Sigmoid colon (tissue), 7 donors: Measurements from ENCODE around the gene ANKRD35. TPM values are rescaled to one million over a fixed set of nuclear protein-coding genes. Genes with fewer than 3 reads are reported as not detected.

Source experiments
- DNase-seq: peaks from one replicate; pipeline ENCODE4 v3.0.0-alpha.2; 2019
- H3K27ac ChIP-seq, 4 donors: fragments of 200-600 bp; sonication (generic); one replicate each; pipeline ENCODE4 v1.5.1; 2016 to 2019; ENCODE audit warnings: mild to moderate bottlenecking in 1 of 4
- H3K27me3 ChIP-seq, 3 donors: fragments of 200-600 bp; sonication (generic); one replicate each; pipeline ENCODE4 v1.5.1; 2019; ENCODE audit warnings: mild to moderate bottlenecking in 1 of 3
- H3K36me3 ChIP-seq, 4 donors: fragments of 200-600 bp; sonication (generic); one replicate each; pipeline ENCODE4 v1.5.1; 2016 to 2019
- H3K4me1 ChIP-seq, 4 donors: fragments of 200-600 bp; sonication (generic); one replicate each; pipeline ENCODE4 v1.5.1; 2017 to 2019
- H3K4me3 ChIP-seq, 4 donors: fragments of 200-600 bp; sonication (generic); one replicate each; pipeline ENCODE4 v1.5.1; 2017 to 2019; ENCODE audit warnings: mild to moderate bottlenecking in 2 of 4, moderate library complexity in 1 of 4
- H3K9me3 ChIP-seq, 4 donors: fragments of 200-600 bp in 3 of 4; sonication (generic) in 3 of 4; one replicate each; pipeline versions ENCODE4 v1.5.1 to v1.6.1; 2013 to 2019
- EP300 ChIP-seq, 4 donors: sonication (generic); formaldehyde crosslinking; IDR thresholded peaks; one replicate each; pipeline ENCODE4 v1.6.1; 2017; ENCODE audit warnings: antibody characterized with exemption in 4 of 4
- POLR2A ChIP-seq, 2 donors: fragments of 450-650 bp; IDR thresholded peaks; one replicate each; pipeline ENCODE4 v1.6.1; 2016; ENCODE audit warnings: antibody characterized with exemption in 2 of 2, mild to moderate bottlenecking in 2 of 2, moderate library complexity in 2 of 2
- POLR2AphosphoS5 ChIP-seq, 4 donors: sonication (generic); formaldehyde crosslinking; IDR thresholded peaks; one replicate each; pipeline ENCODE4 v1.6.1; 2017; ENCODE audit warnings: antibody characterized with exemption in 4 of 4
- WGBS, 2 donors: extraction: QIAGEN DNeasy Blood & Tissue Kit; methylation state at CpG; one replicate each; pipeline ENCODE4 v1.1.7; 2013; 5-methylcytosine and 5-hydroxymethylcytosine counted together
- intact Hi-C: fragments of 100-400 bp; cut with DNase I; formaldehyde crosslinking; loops from one replicate; pipeline ENCODE4 v1.15.1; 2023
- polyA plus RNA-seq, 3 donors: library from polyadenylated mRNA; stranded (reverse); fragments of 200-250 nt; gene quantifications; one replicate each; pipeline ENCODE4 v1.2.3, GENCODE V29; 2013
- total RNA-seq, 4 donors: library from RNA; depleted of rRNA; stranded (reverse); fragments of >200 nt; gene quantifications; one replicate each; pipeline ENCODE4 v1.1.0, GENCODE V29; 2016
- TF ChIP-seq, protein P1 (sequence below), 4 experiments: fragments of 450-650 bp in 3 of 4; fragments of 200-600 bp in 1 of 4; IDR thresholded peaks; one replicate each; pipeline ENCODE4 v1.5.1; 2016 to 2019; ENCODE audit warnings: antibody characterized with exemption in 4 of 4, mild to moderate bottlenecking in 3 of 4, moderate library complexity in 2 of 4
- donor health status: healthy with polysubstance abuse.
- donor health status: Bipolar disorder and iron deficiency.
- donor health status: healthy.

The ANKRD35 gene
- total and polyA plus RNA-seq, 7 donors: 0.46 to 13.8 (median 5.2) TPM

- TF ChIP-seq POLR2AphosphoS5 (IDR thresholded peaks at IDR 0.05): no peak
- peaks cover 0 to 30% (median 26%) of the 10 kb centered on the region in 4 donors for H3K4me1 ChIP-seq
- no peaks in the 10 kb centered on the region for H3K9me3 ChIP-seq
- 89 to 91% methylated on average over 5 of the region's 5 CpGs for WGBS, 2 donors
- intact Hi-C loops: loop anchor here (5.0 kb wide), 1 partner anchor 60 kb away; the partner anchor contains the start of gene PIAS3
- no peak for DNase-seq
- peak overlapping the region; percentile 61 to 96 (median 82) for H3K4me3 ChIP-seq
- peaks cover 0 to 51% (median 0%) of the 10 kb centered on the region in 4 donors for H3K36me3 ChIP-seq
- peak overlapping the region in 3 of 4 donors; percentile 78 to 92 (median 87) for H3K27ac ChIP-seq
- H3K27me3 ChIP-seq: no peaks in the 10 kb centered on the region
Measured at GRCh38 chr1:145917595-145917994, 31.9 kb upstream of the ANKRD35 start.

DNA sequence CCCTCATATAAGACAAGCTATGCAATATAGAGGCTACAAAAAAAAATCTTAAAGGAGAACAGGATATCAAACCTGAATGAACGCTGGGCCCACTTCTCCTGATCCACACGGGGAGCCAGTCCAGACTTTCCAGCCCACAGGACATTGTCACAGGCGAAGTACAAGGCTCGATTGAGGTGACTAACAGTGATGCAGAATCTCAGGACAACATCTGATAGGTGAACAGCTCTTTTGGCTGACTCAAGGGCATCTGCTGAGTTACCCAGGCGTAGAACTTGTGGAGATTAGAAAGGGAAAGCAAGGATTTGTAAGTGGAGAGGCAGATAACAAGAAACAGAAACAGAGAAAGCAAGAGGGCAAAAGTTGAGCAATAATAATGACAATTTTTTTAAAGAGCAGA is 31.1 kb upstream of the ANKRD35 start:
- Histone ChIP-seq H3K4me1 (peaks cover 0 to 30% (median 26%) of the 10 kb centered on the region in 4 donors), H3K27ac (no peak overlapping the region), H3K27me3 (no peaks in the 10 kb centered on the region), H3K9me3 (no peaks in the 10 kb centered on the region), H3K36me3 (peaks cover 0 to 54% (median 5%) of the 10 kb centered on the region in 4 donors), H3K4me3 (no peak overlapping the region)
- TF ChIP-seq POLR2AphosphoS5 (IDR thresholded peaks at IDR 0.05) (no peak), EP300 (IDR thresholded peaks at IDR 0.05) (no peak), POLR2A (IDR thresholded peaks at IDR 0.05) (no peak)
- TF ChIP-seq, protein P1, sequence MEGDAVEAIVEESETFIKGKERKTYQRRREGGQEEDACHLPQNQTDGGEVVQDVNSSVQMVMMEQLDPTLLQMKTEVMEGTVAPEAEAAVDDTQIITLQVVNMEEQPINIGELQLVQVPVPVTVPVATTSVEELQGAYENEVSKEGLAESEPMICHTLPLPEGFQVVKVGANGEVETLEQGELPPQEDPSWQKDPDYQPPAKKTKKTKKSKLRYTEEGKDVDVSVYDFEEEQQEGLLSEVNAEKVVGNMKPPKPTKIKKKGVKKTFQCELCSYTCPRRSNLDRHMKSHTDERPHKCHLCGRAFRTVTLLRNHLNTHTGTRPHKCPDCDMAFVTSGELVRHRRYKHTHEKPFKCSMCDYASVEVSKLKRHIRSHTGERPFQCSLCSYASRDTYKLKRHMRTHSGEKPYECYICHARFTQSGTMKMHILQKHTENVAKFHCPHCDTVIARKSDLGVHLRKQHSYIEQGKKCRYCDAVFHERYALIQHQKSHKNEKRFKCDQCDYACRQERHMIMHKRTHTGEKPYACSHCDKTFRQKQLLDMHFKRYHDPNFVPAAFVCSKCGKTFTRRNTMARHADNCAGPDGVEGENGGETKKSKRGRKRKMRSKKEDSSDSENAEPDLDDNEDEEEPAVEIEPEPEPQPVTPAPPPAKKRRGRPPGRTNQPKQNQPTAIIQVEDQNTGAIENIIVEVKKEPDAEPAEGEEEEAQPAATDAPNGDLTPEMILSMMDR (IDR thresholded peaks at IDR 0.05): no peak
- 84 to 89% methylated on average over 5 of the region's 5 CpGs for WGBS, 2 donors
- intact Hi-C loops: loop anchor here (5.0 kb wide), 1 partner anchor 59 kb away; the partner anchor contains the start of gene PIAS3
- no peak for DNase-seq

GRCh38 chr1:145912128-145912641 is 26.5 kb upstream of the ANKRD35 start:
- Histone ChIP-seq H3K36me3 (peaks cover 3 to 66% (median 11%) of the 10 kb centered on the region in 4 donors), H3K27ac (no peak overlapping the region), H3K27me3 (no peaks in the 10 kb centered on the region), H3K9me3 (no peaks in the 10 kb centered on the region), H3K4me1 (peaks cover 0 to 14% (median 11%) of the 10 kb centered on the region in 4 donors), H3K4me3 (no peak overlapping the region)
- no peak for DNase-seq
- intact Hi-C loops: loop anchor here (5.0 kb wide), 2 partner anchors 65 to 100 kb away; partner anchors contain the start of gene NUDT17
- WGBS, 2 donors: 84 to 86% methylated on average over 11 of the region's 11 CpGs
- TF ChIP-seq POLR2AphosphoS5 (IDR thresholded peaks at IDR 0.05) (no peak), POLR2A (IDR thresholded peaks at IDR 0.05) (no peak), EP300 (IDR thresholded peaks at IDR 0.05) (no peak)
- TF ChIP-seq, protein P1 (IDR thresholded peaks at IDR 0.05): no peak

GRCh38 chr1:145908653-145909052 is 23.0 kb upstream of the ANKRD35 start:
- Histone ChIP-seq H3K27ac (no peak overlapping the region), H3K9me3 (no peaks in the 10 kb centered on the region), H3K4me3 (no peak overlapping the region), H3K4me1 (peaks cover 0 to 9% (median 4%) of the 10 kb centered on the region in 4 donors), H3K27me3 (no peaks in the 10 kb centered on the region), H3K36me3 (peaks cover 3 to 33% (median 11%) of the 10 kb centered on the region in 4 donors)
- no peak for TF ChIP-seq POLR2A (IDR thresholded peaks at IDR 0.05)
- TF ChIP-seq, protein P1 (IDR thresholded peaks at IDR 0.05): no peak
- no peak for TF ChIP-seq POLR2AphosphoS5 (IDR thresholded peaks at IDR 0.05)
- no peak for TF ChIP-seq EP300 (IDR thresholded peaks at IDR 0.05)
- 66 to 78% methylated on average over 1 of the region's 1 CpG for WGBS, 2 donors
- no peak for DNase-seq
- intact Hi-C loops: no loop called here

DNA sequence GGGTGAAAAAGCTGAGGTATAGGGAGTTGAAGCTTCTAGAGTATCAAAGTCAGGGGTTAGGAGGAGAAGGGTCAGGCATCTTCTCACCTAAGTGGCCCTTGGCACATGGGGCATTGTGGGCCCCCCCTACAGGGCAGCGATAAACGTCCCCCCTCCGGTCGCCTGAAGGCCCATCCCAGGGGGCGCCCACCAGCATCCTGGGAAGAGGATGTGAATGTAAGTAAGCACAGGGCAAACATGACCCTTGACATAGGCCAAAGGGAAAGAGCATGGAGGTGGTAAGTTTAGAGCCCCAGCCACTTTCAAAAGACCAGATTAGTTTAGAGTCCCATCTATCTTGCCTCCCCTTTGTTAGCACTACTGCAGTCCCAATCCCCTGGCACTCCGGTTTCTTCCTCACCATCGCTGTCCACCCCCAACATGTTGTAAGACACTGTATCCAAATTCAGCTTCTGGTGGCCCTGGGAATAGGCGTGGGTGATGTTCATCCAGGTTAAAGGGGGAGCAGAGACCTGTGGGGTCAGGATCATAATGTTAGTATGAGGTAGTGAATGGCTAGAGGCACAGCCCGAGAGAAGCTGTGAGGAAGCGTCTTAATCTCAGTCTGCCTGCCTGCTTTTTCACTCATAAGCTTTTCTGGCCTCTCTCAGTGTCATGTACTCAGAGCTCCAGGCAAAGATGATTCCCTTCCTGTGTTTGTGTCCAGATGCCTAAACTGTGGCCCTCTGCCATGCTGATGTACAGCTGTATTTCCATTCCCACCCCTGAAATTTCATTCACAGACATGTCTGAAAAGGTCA is 21.5 kb upstream of the ANKRD35 start:
- H3K4me3 ChIP-seq: no peak overlapping the region
- DNase-seq: no peak
- intact Hi-C loops: no loop called here
- peaks cover 0 to 9% (median 4%) of the 10 kb centered on the region in 4 donors for H3K4me1 ChIP-seq
- no peaks in the 10 kb centered on the region for H3K27me3 ChIP-seq
- no peaks in the 10 kb centered on the region for H3K9me3 ChIP-seq
- WGBS, 2 donors: 84 to 85% methylated on average over 10 of the region's 10 CpGs
- TF ChIP-seq, protein P1 (IDR thresholded peaks at IDR 0.05): no peak
- TF ChIP-seq EP300 (IDR thresholded peaks at IDR 0.05): no peak
- TF ChIP-seq POLR2AphosphoS5 (IDR thresholded peaks at IDR 0.05): no peak
- no peak overlapping the region for H3K27ac ChIP-seq
- H3K36me3 ChIP-seq: peaks cover 2 to 18% (median 9%) of the 10 kb centered on the region in 4 donors
